DMS 273 (cell line): ENCODE measurements around the gene DEAF1.

Experiments used
- DNase-seq: peaks from one replicate; lab custom pipeline; 2025; ENCODE audit not compliant: unreplicated experiment; lab: John Stamatoyannopoulos, UW

DEAF1 gene

DNA sequence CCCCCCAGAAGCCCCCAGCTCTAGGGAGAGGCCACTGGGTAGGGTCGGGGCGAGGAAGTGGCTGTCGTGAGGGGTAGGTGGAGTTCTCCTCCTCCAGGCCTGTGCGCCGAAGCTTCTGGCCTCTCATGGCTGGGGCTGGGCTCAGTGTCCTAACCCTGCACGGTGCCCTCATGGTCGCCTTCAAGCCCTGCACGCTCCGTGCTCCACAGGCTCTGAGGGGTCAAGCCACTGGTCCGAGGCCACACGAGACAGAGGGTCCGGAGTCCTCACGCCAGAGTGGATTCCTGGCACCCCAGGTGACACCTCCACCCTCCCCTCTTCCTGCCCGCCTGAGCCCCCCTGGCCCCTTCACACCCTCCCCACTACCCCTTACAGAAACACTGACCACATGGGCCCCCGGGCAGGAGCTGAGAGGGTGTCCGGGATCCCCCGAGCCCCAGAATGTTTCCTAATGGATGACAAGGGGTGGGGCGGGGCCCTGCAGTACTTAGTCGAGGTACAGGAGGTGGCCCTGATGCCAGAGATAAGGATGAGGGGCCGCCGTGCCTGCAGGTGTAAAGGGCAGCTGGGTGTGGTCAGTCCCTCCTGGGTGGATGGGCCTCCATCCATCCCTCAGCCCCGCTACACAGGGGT lies 69.3 kb downstream of the DEAF1 start:
- DNase-seq, result no peak

DNA sequence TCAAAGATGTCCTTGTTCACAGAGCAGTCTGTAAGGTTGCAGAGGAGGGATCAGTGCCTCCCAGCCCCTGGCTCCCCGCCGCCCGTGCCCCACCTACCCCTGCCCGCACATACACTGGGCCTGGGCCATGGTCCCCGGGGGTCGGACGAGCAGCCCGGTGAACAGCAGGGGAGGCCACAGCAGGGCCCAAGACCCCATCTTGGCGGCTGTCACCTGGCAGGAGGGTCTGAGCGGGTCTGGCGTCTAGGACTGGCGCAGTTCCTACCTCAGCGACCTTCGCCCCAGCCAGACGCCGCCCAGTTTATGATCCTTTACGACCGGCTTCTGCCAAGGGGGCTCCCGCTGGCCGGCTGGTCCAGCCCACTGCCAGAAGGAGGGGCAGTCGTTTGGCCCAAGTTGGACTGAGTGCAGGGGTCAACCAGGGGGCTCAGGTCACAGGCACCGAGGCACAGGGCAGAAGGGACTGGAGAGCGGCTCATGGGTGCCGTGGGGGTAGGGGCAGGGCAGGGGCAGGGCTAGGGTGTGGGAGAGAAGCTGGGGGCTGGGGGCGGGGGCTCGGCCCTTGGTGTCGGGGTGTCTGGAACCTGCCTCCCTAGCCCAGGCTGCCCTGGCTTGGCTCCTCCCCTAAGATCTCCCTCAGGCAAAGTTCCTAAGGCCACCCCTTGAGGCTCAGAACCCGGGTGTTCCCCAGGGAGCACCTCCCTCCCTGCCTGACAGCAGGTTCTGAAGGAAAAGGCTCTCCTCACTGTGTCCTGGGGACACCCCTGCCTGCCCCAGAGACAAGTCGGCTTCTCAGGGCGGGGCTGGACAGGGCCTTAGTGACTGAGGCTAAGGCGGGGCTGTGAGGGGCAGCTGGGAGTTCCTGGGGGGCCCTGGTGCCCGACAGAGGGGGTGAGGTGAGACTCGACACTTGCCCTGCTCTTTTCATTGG lies 70.1 kb downstream of the DEAF1 start, which contains the start of gene CDHR5:
Gene CDHR5, minus strand, starts transcription at position 251 of the 931 bp plus-strand sequence. Its CDS starts 53 bp downstream, at position 198.
- DNase-seq, result no peak

DNA sequence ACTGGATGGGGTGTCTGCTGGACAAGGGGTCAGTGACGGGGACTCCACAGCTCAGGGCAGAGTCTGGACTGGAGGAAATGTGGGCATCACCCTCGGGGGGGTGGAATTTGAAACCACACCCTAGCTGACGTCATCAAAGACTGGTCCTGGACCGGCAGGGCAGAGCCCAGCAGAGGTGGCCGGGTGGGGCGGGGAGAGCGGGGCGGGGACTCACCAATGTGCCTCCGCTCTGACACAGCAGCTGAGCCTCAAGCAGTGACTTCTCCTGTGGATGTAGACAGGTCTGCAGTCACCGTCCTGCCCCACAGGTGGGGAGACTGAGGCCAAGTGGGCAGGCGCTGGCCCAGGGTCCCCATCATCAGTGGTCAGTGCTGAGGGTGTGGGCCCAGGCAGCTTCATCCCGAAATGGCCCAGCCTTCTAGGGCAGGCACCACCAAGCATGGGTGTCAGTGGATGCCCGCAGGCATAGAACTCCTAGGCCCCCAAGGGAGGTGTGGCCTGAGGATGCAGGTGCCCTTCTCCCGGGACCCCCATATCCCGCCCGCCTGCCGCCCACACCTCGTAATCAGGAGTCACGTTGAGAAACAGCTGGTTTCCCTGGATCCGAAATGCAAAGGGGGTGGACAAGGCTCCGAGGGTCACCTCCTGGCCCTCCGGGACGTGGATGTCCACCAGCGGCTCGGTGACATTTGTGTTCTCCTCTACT lies 70.9 kb downstream of the DEAF1 start:
- DNase-seq, result no peak

DNA sequence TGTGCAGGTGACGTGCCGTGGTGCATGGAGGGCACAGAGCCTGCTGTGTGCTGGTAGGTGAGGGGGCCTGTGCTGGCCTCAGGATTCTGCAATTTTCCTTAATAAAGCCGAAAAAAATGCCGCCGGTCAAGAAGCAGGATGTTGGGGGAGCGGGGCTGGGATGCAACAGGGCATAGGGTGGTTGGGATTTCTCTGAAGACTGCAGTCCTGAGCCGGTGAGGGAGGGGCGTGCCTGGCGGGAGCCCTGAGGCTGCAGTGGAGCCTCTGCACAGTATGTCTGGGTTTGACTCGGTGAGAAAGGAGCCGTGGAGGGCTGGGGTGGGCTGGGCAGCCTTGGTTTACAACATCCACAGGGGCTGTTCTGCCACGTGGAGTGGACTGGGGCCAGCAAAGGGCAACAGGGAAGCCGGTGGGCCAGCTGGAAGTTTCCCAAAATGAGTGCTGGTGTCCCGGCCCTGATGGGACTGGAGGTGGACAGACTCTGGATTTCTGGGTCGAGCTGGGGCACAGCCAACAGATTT lies 71.6 kb downstream of the DEAF1 start:
- no peak for DNase-seq

DNA sequence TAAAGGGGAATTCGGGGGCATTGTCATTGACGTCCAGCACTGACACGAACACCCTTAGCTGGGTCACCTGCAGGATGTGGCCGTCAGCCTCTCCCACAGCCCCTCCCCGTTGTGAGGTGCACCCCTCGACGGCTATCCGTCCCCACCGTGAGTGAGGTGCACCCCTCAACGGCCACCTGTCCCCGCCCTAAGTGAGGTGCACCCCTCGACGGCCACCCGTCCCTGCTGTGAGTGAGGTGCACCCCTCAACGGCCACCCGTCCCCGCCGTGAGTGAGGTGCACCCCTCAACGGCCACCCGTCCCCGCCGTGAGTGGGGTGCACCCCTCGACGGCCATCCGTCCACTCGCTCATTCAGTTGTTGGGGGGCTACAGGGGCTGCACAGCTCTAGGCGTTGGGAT lies 73.2 kb downstream of the DEAF1 start:
- no peak for DNase-seq

DNA sequence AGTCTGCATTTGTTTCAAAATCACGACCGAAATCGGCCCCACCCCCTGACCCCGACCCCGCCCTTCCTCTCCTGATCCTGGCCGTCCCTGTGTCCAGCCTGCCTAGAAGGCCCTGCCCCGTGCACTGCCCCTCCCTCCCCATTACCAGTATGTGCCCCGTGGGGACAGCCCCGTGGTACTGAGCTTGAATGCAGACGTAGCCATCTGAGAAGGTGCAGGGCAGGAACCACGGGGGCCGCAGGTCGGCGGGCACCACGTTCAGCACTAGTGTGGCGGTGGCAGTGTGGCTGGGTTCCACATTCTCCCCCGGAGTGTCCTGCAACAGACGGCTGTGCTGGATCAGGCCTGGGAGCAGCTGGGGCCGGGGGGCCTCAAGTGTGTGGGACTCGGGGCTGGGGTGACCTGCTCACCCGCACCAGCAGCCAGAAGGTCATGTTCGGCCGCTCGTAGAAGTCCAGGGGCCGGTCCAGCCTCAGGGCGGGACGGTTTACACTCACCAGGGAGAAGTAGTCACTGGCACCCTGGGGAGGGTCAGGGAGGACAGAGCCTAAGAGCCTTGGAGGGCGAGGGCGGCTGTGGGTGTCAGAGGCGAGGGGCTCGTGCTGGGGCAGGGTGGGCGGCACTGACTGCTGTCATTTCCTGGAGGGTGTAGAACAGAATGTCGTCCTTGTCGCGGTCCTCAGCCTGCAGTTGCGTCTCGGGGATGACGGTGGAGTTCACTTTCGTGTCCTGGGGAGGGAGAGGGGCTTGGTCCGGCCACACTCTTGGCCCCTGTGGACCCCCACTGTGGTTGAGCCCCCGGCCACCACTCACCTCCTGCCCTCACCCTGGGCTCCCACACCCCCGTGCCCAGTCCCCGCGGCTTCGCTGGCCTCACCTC lies 73.8 kb downstream of the DEAF1 start:
- DNase-seq, result no peak

DNA sequence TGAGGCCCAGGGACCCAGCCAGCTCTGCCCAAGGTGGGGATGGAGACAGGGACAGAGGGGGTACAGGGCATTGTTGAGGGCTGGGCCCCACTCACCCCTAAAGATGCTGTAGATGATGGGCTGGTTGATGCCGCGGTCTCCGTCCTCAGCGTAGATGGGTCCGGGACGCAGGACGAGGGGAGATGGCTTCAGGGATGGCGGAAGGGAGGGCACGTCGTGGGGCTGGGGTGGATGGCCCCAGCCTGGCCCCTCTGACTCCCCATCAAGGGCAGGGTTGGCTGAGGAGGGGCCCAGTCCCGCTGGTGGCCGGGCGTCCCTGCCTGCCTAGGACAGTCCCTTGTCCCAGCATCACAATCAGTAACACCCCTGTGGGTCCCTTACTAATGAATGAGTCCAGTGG lies 74.8 kb downstream of the DEAF1 start:
- DNase-seq, result no peak

DNA sequence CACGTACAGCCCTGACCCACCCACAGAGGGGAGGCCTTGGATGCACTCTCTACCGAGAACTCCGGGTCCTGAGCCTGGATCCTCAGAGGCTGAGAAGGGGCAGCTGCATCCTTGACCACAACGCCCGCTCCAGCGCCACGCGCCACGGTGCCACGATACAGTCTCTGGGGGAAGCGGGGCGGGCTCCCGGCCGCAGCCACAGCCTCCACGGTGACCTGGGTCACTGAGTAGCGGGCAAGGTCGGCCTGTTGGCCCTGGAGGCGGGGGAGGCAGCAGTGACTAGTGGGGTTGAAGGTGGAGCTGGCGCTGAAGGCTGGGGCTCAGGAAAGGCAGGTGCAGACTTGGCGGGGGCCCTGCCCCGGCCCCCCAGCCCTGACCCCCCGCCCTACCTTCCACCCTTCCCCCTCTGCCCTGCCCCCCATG lies 75.4 kb downstream of the DEAF1 start:
- DNase-seq, result no peak

DNA sequence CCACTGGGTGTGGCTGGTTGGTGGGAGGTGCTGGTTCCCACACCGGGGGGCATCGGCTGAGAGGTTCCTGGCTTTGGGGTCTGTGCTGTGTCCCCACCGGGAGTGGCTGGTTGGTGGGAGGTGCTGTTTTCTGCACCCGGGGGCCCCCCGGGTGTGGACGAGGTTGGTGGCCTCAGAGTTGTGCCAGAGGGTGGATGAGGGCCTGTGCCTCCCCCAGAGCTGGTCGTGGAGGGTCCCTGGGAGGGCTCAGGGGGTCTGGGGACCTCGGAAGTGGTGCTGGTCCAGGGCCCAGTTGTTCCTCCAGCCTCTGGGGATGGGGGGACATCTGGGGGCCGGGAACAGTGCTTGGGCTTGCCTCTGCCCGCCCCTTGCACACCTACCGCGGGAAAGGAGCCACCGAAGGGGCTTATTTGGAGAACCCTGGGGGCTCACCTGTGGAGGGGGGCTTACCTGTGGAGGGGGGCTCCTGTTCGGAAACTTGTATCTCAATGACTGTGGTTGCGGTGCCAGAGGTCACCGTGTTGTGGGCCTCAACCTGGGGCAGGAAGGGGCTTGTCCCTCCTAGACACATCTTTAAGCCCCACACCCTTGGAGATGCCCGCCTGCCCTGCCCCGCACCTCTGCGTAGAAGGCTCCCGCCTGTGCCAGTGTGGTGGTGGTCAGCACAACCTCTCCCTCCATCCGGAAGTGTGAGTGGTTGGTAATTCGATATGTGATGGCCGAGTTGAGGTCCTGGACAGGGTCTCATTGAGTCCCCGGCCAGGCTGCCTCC lies 76.0 kb downstream of the DEAF1 start:
- no peak for DNase-seq

DNA sequence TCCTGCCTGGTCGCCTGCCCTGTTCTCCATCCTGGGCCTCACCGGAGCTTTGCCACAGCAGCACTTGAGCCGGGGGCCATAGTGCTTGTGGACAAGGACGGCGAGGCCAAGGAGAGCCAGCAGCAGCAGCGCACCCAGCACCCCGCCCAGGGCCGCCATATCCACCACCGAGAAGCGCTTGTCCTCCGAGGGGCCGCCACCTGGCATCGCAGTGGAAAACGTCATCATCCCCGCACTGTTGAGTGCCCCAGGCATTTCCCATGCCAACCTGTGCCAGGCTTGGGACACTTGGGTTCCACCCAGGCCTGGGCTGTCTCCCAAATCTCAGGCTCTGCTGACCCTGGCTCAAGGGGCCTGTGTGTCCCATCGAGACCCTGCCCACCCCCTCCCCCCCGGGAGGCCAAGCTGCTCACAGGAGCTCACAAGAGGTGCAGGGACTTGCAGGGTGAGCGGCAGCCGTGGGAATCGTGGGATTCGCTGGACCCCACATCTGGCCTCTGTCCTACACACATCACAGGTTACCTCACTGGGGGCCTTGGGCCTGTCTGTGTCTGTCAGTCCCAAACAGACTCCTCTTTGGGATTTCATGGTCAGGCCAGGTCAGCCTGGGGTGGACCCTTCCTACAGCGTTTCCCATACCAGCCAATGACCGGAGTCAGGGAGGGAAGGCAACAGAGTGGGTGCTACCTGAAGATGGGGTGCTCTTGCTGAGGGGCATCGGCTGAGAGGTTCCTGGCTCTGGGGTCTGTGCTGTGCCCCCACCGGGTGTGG lies 76.9 kb downstream of the DEAF1 start:
- DNase-seq, result no peak

DNA sequence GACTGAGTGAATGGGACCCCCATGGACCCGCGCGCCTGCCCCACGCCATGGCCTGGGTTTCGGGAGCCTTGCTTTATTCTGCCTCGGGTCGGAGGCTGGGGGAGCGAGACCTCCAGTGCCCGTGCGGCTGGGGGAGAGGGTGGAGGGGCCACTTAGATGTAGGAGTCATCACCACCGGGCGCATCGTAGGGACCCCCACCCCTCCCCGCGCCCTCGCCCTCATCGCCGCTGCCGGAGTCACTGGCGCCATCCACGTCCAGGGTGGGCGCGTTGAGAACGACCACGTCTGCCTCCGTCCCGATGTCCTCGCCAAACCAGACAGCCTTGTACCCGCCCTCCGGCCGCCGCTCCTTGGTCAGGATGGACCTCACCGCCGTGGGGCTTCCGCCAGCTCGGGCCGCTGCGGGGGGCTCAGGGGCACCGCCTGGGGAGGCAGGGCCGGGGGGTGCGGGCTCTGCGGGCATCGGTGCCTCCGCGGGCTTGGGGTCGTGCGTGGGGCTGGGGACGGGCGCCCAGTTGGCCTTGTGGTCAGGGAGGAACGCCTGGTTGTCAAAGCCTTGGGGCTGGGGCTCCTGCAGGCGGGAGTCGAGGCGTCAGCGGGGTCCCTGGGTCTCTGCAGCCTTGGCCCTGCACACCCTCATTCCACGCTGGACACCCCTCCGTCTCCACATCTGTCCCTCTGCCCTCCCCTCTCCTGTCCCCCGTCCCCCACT lies 77.7 kb downstream of the DEAF1 start:
- no peak for DNase-seq

DNA sequence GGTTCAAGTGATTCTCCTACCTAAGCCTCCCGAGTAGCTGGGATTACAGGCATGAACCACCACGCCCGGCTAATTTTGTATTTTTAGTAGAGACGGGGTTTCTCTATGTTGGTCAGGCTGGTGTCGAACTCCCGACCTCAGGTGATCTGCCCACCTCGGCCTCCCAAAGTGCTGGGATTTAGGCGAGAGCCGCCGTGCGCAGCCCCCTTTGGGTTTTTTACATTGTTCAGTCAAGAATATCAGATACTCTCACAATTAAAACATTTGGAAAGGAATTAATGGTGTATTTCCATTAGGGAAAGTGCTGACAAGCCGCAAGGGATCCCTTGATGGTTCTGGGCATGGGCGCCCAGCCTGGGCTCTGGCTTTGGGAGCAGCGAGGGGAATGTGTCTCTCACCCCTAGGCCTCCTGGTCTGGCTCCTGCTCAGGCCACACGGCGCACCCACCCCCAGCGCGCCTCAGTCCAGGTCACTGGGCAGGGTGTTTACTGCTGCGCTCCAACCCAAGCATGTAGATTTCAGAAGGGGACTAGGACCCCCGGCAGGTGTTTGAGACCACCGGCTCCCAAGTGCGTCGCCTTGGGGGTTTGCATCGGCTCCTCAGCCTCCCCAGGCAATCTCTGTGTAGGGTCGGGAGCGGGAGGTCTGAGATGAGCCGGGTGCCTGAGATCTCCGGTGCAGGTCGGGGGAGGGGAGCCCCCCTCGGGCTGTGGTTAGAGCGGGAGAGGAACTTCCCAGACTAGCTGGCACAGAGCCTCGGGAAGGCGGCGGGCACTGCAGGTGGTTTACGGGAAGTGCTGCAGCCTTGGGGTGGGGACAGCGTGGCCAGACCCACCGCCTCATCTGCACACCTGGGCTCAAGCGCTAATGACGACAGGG lies 78.5 kb downstream of the DEAF1 start:
- DNase-seq, result no peak

DNA sequence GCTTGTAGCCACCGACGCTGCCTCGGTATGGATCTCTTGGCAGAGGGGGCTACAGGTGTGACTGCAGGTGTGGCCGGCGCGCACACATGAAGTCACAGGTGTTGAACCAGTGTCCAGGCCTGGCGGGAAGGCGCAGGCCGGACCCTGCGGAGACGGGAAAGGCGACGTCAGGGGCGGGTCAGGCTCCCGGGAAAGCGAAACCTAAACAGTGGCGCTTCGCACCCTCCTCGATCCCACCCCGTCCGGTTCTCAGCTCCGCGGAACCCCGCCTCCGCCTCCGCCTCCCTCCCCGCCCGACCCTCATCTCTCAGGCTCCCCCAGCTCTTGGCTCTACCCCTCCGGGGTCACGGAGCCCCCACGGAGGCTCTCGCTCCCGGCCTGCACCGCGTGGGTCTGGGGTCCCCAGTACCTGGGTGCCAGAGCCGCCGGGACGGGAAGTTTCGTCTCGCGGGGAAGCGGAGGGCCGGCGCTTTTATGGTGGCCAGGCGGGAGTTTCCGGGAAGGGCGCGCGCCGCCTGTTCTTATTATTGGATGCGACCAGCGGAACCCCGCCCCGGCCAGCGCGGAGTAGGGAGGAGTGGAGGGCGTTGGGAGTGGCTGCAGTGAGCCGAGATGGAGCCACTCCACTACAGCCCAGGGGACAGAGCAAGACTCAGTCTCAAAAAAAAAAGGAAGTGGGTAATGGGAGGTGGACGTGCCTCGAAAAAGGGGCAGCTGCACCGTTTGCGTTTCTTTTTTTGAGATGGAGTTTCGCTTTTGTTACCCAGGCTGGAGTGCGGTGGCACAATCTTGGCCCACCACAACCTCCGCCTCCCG lies 79.3 kb downstream of the DEAF1 start, which contains the start of gene IRF7:
Gene IRF7, minus strand, starts transcription at position 447 of the 816 bp plus-strand sequence. CDS start 586 bp downstream, outside the sequence.
- DNase-seq, result no peak

DNA sequence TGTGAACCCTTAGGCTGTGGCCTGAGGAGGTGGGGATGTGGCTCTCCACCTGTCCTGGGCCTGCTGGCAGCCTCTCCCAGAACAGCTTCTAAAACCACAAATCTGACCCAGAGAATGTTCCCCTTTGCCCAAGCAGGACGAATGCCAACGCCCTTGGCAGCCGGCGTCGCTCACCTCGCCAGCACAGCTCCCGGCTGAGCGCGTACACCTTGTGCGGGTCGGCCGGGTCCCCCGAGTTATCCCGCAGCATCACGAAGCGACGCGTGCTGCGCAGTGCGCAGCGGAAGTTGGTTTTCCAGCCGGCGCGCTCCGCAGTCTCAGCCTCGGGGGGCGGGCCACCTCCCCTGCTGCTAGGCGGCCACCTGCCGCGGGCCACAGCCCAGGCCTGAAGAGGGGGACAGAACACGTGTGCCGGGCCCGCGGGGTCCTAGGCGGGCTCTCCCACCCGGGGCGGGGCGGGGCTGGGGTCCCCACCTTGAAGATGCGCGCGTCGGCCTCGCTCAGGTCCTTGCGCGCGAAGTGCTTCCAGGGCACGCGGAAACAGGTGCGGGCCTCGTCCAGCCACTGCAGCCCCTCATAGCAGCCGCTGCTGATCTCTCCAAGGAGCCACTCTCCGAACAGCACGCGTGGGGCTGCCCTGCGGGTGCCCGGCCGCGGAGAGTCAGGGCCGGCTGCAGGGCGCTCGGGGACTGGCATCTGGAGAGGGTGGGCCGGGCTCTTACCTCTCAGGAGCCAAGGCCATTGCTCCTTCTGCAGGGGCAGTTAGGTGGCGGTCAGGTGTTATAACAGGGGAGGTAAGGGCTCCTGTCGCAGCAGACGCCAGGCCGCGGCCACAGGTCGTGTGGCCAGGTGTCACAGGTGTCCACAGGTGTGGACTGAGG lies 80.2 kb downstream of the DEAF1 start:
- DNase-seq, result no peak

DNA sequence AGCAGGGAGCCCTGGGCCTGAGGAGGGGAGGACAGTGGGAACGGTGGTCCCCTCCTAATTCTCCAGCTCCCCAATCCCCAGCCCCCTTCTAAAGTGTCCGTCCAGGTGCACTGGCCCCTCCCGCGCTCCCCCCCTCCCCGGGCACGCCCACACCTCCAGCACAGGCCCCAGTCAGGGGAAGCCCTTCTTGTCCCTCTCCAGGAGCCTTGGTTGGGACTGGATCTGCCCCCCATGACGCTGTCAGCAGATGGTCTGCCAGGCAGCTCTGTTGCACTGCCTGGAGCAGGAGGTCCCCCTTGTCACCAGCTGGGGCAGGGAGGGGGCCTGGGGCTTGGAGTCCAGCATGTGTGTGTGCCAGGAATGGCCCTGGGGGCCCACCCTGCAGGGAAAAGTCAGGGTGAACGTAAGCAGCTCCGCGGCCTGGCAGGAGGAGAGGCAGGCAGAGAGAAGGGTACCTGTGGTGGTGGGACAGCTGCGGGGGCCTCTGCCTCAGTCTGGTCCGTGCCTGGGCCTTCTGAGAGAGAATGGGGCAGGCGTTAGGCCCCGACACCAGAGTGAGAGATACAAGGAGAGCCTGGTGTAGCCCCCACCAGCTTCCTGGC lies 80.9 kb downstream of the DEAF1 start:
- DNase-seq, result no peak
